Endothelial cell of umbilical vein (primary cell): ENCODE data around the gene RUFY3. TPM values are rescaled to one million over a fixed set of nuclear protein-coding genes. Genes with fewer than 3 reads are reported as not detected.

Experiments used
- BruUV-seq: library from RNA; stranded (reverse); fragments of 400-500 nt; replicated peaks from 2 replicates; lab custom pipeline; 2021; lab: Mats Ljungman, UMichigan
- CTCF ChIA-PET: fragments of 300-600, 350-600 bp; sonication (Branson Sonifier 250); formaldehyde crosslinking; loops from one replicate; lab custom pipeline; 2021; ENCODE audit warnings: antibody characterized with exemption, inconsistent platforms; lab: Charles Lee
- POLR2A ChIA-PET: fragments of 300-600, 350-600 bp; sonication (Branson Sonifier 250); formaldehyde crosslinking; loops from one replicate; lab custom pipeline; 2021; ENCODE audit warnings: antibody characterized with exemption, inconsistent platforms; lab: Charles Lee
- DNase-seq: peaks from one replicate; pipeline ENCODE4 v3.0.0-alpha.2; 2011; ENCODE audit warnings: low read depth, low spot score
- FAIRE-seq: peaks from 2 replicates; lab custom pipeline; 2011; peaks lifted over from hg19 to GRCh38; lab: Jason Lieb, UNC
- H2AFZ ChIP-seq: 2 replicates; pipeline ENCODE4 v1.6.0; 2012; ENCODE audit warnings: low read depth, low read length, control low read depth, inconsistent platforms
- H3K27ac ChIP-seq: 2 replicates; pipeline ENCODE4 v1.5.1; 2011; ENCODE audit warnings: low read depth, mild to moderate bottlenecking, control low read depth, low read length, moderate library complexity; ENCODE audit not compliant: insufficient read depth
- H3K27me3 ChIP-seq, 2 experiments: 2 replicates each; pipeline versions ENCODE4 v1.6.0 to v1.6.1; 2011; ENCODE audit warnings: low read length in 2 of 2, mixed read lengths in 1 of 2; ENCODE audit not compliant: control insufficient read depth in 2 of 2, insufficient read depth in 2 of 2
- H3K36me3 ChIP-seq, 2 experiments: 2 replicates in 1 of 2; 3 replicates in 1 of 2; pipeline ENCODE4 v1.5.1; 2011; ENCODE audit warnings: low read length in 2 of 2, mild to moderate bottlenecking in 1 of 2, moderate library complexity in 1 of 2; ENCODE audit not compliant: control insufficient read depth in 2 of 2, insufficient read depth in 2 of 2; ENCODE audit errors: extremely low read depth in 1 of 2
- H3K4me1 ChIP-seq: 3 replicates; pipeline ENCODE4 v1.5.1; 2011; ENCODE audit warnings: mild to moderate bottlenecking, low read length; ENCODE audit not compliant: control insufficient read depth, insufficient read depth; ENCODE audit errors: extremely low read depth
- H3K4me2 ChIP-seq: 2 replicates; pipeline ENCODE4 v1.6.1; 2011; ENCODE audit warnings: low read length, control low read depth, mixed read lengths; ENCODE audit not compliant: insufficient read depth
- H3K4me3 ChIP-seq, 3 experiments: fragments of 200-600 bp in 1 of 3; sonication (generic), shearing (Covaris generic) in 1 of 3; replicated peaks in 1 of 3; 2 replicates each; pipeline ENCODE4 v1.5.1; 2011 to 2016; ENCODE audit warnings: control low read depth in 3 of 3, low read length in 3 of 3, mild to moderate bottlenecking in 2 of 3, inconsistent platforms in 1 of 3, low read depth in 1 of 3, moderate library complexity in 1 of 3; ENCODE audit not compliant: insufficient read depth in 1 of 3
- H3K79me2 ChIP-seq: 2 replicates; pipeline ENCODE4 v1.6.0; 2012; ENCODE audit warnings: low read length, inconsistent platforms; ENCODE audit not compliant: control insufficient read depth, insufficient read depth
- H3K9ac ChIP-seq: replicated peaks from 2 replicates; pipeline ENCODE3; 2011; ENCODE audit warnings: low read length, control low read depth; ENCODE audit not compliant: insufficient read depth; ENCODE audit errors: extremely low read depth
- H3K9me1 ChIP-seq: replicated peaks from 3 replicates; pipeline ENCODE4 v1.6.0; 2011; ENCODE audit warnings: mild to moderate bottlenecking, low read length; ENCODE audit not compliant: control insufficient read depth, insufficient read depth; ENCODE audit errors: extremely low read depth
- H3K9me3 ChIP-seq: replicated peaks from 2 replicates; pipeline ENCODE4 v1.5.1; 2012; ENCODE audit warnings: low read length, inconsistent platforms; ENCODE audit not compliant: control insufficient read depth, insufficient read depth
- H4K20me1 ChIP-seq: replicated peaks from 2 replicates; pipeline ENCODE3; 2011; ENCODE audit warnings: mild to moderate bottlenecking, low read length; ENCODE audit not compliant: control insufficient read depth, insufficient read depth; ENCODE audit errors: extremely low read depth
- EZH2 ChIP-seq: IDR thresholded peaks from 2 replicates; pipeline ENCODE4 v1.6.1; 2012; ENCODE audit warnings: borderline replicate concordance, low read depth, mild to moderate bottlenecking, moderate library complexity, low read length, inconsistent platforms; ENCODE audit not compliant: severe bottlenecking
- FOS ChIP-seq: IDR thresholded peaks from 2 replicates; pipeline ENCODE4 v1.6.1; 2011; ENCODE audit warnings: mild to moderate bottlenecking, low read length, moderate library complexity, borderline replicate concordance; ENCODE audit not compliant: insufficient read depth
- GATA2 ChIP-seq: IDR thresholded peaks from 2 replicates; pipeline ENCODE4 v1.7.0; 2011; ENCODE audit warnings: low read depth, mild to moderate bottlenecking, moderate library complexity, mixed read lengths, low read length; ENCODE audit not compliant: insufficient read length, insufficient read depth
- JUN ChIP-seq: IDR thresholded peaks from 2 replicates; pipeline ENCODE4 v1.6.1; 2011; ENCODE audit warnings: borderline replicate concordance, low read depth; ENCODE audit not compliant: insufficient read length, insufficient read depth
- MYC ChIP-seq: IDR thresholded peaks from one replicate; pipeline ENCODE4 v1.6.1; 2011; ENCODE audit warnings: mild to moderate bottlenecking, low read depth, low read length
- POLR2A ChIP-seq: IDR thresholded peaks from 2 replicates; pipeline ENCODE4 v1.6.1; 2012; ENCODE audit warnings: low read depth, mild to moderate bottlenecking, control low read depth, low read length
- POLR2AphosphoS5 ChIP-seq: IDR thresholded peaks from 2 replicates; pipeline ENCODE4 v1.6.1; 2012; ENCODE audit warnings: low read depth, mild to moderate bottlenecking, control low read depth, low read length, moderate library complexity; ENCODE audit not compliant: insufficient read depth
- dilution Hi-C: fragments of 300-500 bp; cut with MboI; formaldehyde crosslinking; loops from one replicate; pipeline ENCODE4 v1.15.0; 2019; ENCODE audit warnings: low sequenced_read_pairs; ENCODE audit not compliant: extremely low pct_ligation_motif_present
- intact Hi-C: fragments of 100-400 bp; cut with micrococcal nuclease; formaldehyde crosslinking; loops from one replicate; pipeline ENCODE4 v1.10.0; 2022
- polyA plus RNA-seq, 4 experiments: library from polyadenylated mRNA; depleted of rRNA in 3 of 4; stranded (reverse) in 3 of 4; unstranded in 1 of 4; fragments of >200 nt; gene quantifications; 2 replicates each; pipeline versions ENCODE4 v1.2.1 to v1.2.3, GENCODE V29; 2011 to 2012; ENCODE audit warnings: missing spikeins in 1 of 4
- total RNA-seq: library from RNA; stranded (reverse); gene quantifications from 2 replicates; pipeline ENCODE4 v1.2.3, GENCODE V29; 2021
- TF ChIP-seq, protein P1 (sequence below): IDR thresholded peaks from 2 replicates; pipeline ENCODE4 v1.6.1; 2011; ENCODE audit not compliant: insufficient read depth, insufficient read length
- TF ChIP-seq, protein P2 (sequence below), 2 donors: IDR thresholded peaks; 1 replicate in 1 of 2; 2 replicates in 1 of 2; pipeline ENCODE4 v1.5.1; 2011; ENCODE audit warnings: low read length in 2 of 2, mild to moderate bottlenecking in 2 of 2, moderate library complexity in 2 of 2, control low read depth in 1 of 2, inconsistent platforms in 1 of 2, low read depth in 1 of 2; ENCODE audit not compliant: insufficient read depth in 1 of 2; ENCODE audit errors: extremely low read depth in 1 of 2

RUFY3 gene
- total and polyA plus RNA-seq, 2 donors (not counting 3 experiments of a cell fraction or from before 2014, with no cell fraction given): 10.0 to 52.8 TPM

DNA sequence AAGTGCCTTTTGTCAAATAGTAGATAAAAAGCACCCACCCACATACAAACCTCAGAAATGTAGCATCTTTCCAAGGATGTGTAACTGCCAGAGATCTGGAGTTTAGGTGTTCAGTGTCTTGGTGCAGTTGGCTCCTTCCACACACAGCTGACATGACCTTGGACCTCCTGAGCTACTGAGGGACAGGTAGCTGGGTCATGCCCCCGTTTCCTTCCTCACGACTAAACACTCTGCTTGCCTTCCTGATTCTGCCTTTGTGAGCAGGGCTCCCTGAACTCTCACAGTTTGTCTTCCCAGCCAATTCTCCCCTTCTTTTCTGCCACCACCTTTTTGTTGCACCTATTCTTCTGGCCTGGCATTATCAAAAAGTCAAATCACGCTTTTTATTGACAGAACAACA, 10.2 kb upstream of the RUFY3 start:
- no peaks in the 10 kb centered on the region for H3K27me3 ChIP-seq
- H3K9me3 ChIP-seq: no peaks in the 10 kb centered on the region
- no peak for TF ChIP-seq MYC
- TF ChIP-seq, protein P1, sequence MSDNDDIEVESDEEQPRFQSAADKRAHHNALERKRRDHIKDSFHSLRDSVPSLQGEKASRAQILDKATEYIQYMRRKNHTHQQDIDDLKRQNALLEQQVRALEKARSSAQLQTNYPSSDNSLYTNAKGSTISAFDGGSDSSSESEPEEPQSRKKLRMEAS: no peak
- no peak for TF ChIP-seq JUN
- no peak for TF ChIP-seq POLR2AphosphoS5
- no peak for TF ChIP-seq GATA2
- TF ChIP-seq EZH2: no peak
- no peak for TF ChIP-seq POLR2A
- TF ChIP-seq, protein P2, sequence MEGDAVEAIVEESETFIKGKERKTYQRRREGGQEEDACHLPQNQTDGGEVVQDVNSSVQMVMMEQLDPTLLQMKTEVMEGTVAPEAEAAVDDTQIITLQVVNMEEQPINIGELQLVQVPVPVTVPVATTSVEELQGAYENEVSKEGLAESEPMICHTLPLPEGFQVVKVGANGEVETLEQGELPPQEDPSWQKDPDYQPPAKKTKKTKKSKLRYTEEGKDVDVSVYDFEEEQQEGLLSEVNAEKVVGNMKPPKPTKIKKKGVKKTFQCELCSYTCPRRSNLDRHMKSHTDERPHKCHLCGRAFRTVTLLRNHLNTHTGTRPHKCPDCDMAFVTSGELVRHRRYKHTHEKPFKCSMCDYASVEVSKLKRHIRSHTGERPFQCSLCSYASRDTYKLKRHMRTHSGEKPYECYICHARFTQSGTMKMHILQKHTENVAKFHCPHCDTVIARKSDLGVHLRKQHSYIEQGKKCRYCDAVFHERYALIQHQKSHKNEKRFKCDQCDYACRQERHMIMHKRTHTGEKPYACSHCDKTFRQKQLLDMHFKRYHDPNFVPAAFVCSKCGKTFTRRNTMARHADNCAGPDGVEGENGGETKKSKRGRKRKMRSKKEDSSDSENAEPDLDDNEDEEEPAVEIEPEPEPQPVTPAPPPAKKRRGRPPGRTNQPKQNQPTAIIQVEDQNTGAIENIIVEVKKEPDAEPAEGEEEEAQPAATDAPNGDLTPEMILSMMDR (IDR thresholded peaks at IDR 0.05; ENCODE audit: extremely low read depth in 1 of 2, insufficient read depth in 1 of 2, low read depth in 1 of 2, low read length in 2 of 2): no peak
- TF ChIP-seq FOS: no peak
- H3K36me3 ChIP-seq: no peaks in the 10 kb centered on the region
- BruUV-seq: no TSS peak
- H3K9ac ChIP-seq: no peak overlapping the region
- H4K20me1 ChIP-seq: no peaks in the 10 kb centered on the region
- no peak overlapping the region for H3K4me2 ChIP-seq
- no peak overlapping the region for H3K4me3 ChIP-seq
- POLR2A ChIA-PET: no interaction called here
- FAIRE-seq (peak; percentile 26), DNase-seq (no peak)
- CTCF ChIA-PET: no interaction called here
- H3K27ac ChIP-seq: no peak overlapping the region
- peaks cover 9% of the 10 kb centered on the region for H3K4me1 ChIP-seq
- H2AFZ ChIP-seq: no peak overlapping the region
- peaks cover 48% of the 10 kb centered on the region for H3K79me2 ChIP-seq
- dilution Hi-C loops: no loop called here
- no peaks in the 10 kb centered on the region for H3K9me1 ChIP-seq
- intact Hi-C loops: no loop called here
